B cell (primary cell): Measurements from ENCODE around the gene SAMD4A. TPM values are rescaled to one million over a fixed set of nuclear protein-coding genes. Genes with fewer than 3 reads are reported as not detected.

ENCODE experiments used
- ATAC-seq: fragments of 200-7000 bp; cut with Tn5 transposase; one replicate; pipeline ENCODE4 v1.10.0; 2021; ENCODE audit warnings: low read depth, mild to moderate bottlenecking, moderate number of reproducible peaks, moderate library complexity
- CTCF ChIA-PET: fragments of 350-600 bp; sonication (Branson Sonifier 250); formaldehyde crosslinking; loops from one replicate; lab custom pipeline; 2021; ENCODE audit warnings: antibody characterized with exemption, inconsistent platforms; lab: Charles Lee
- POLR2A ChIA-PET: fragments of 350-600 bp; sonication (Branson Sonifier 250); formaldehyde crosslinking; loops from one replicate; lab custom pipeline; 2021; ENCODE audit warnings: antibody characterized with exemption; lab: Charles Lee
- DNase-seq: peaks from one replicate; pipeline ENCODE4 v3.0.0; 2013
- H2AFZ ChIP-seq: 2 replicates; pipeline ENCODE4 v1.6.1; 2012; ENCODE audit warnings: mild to moderate bottlenecking, low read depth, low read length; ENCODE audit not compliant: insufficient read depth, poor library complexity, severe bottlenecking
- H3K27ac ChIP-seq, 2 donors: 1 replicate in 1 of 2; 2 replicates in 1 of 2; pipeline ENCODE4 v1.5.1; 2012 to 2013; ENCODE audit warnings: low read length in 2 of 2, mild to moderate bottlenecking in 2 of 2, moderate library complexity in 1 of 2
- H3K27me3 ChIP-seq, 4 experiments: fragments of 200-600 bp in 1 of 4; sonication (generic) in 1 of 4; replicated peaks in 1 of 4; 1 replicate in 2 of 4; 2 replicates in 2 of 4; pipeline versions ENCODE4 v1.6.1 to v1.7.0; 2013 to 2016; ENCODE audit warnings: low read length in 3 of 4, mild to moderate bottlenecking in 2 of 4, mixed read lengths in 1 of 4, moderate library complexity in 1 of 4; ENCODE audit not compliant: insufficient read depth in 4 of 4, control insufficient read depth in 3 of 4; ENCODE audit errors: control extremely low read depth in 1 of 4
- H3K36me3 ChIP-seq, 2 experiments: replicated peaks in 1 of 2; 1 replicate in 1 of 2; 2 replicates in 1 of 2; pipeline versions ENCODE4 v1.6.1 to v1.7.1; 2013; ENCODE audit warnings: low read length in 1 of 2; ENCODE audit not compliant: insufficient read depth in 2 of 2, control insufficient read depth in 1 of 2; ENCODE audit errors: control extremely low read depth in 1 of 2, extremely low read depth in 1 of 2
- H3K4me1 ChIP-seq, 2 donors: fragments of 200-600 bp in 1 of 2; sonication (generic) in 1 of 2; 1 replicate in 1 of 2; 2 replicates in 1 of 2; pipeline versions ENCODE4 v1.5.1 to v1.6.1; 2013 to 2017; ENCODE audit warnings: low read length in 2 of 2; ENCODE audit not compliant: control insufficient read depth in 2 of 2, insufficient read depth in 2 of 2
- H3K4me2 ChIP-seq: replicated peaks from 2 replicates; pipeline ENCODE3; 2012; ENCODE audit warnings: mild to moderate bottlenecking, low read depth, low read length; ENCODE audit not compliant: poor library complexity, severe bottlenecking
- H3K4me3 ChIP-seq, 5 experiments: fragments of 200-600 bp in 1 of 5; sonication (generic) in 1 of 5; 1 replicate in 3 of 5; 2 replicates in 2 of 5; pipeline versions ENCODE4 v1.5.1 to v1.7.0; 2011 to 2016; ENCODE audit warnings: low read length in 4 of 5, mild to moderate bottlenecking in 4 of 5, low read depth in 2 of 5, control low read depth in 1 of 5, moderate library complexity in 1 of 5; ENCODE audit not compliant: insufficient read depth in 1 of 5; ENCODE audit errors: control extremely low read depth in 1 of 5, extremely low read depth in 1 of 5
- H3K79me2 ChIP-seq: fragments of 200-600 bp; sonication (generic); one replicate; pipeline ENCODE4 v1.6.0; 2016; ENCODE audit warnings: low read length; ENCODE audit not compliant: control insufficient read depth, insufficient read depth
- H3K9ac ChIP-seq: fragments of 200-600 bp; sonication (generic); 2 replicates; pipeline ENCODE4 v1.6.1; 2017; ENCODE audit warnings: mild to moderate bottlenecking, low read length, moderate library complexity
- H3K9me3 ChIP-seq, 3 donors: one replicate each; pipeline versions ENCODE4 v1.6.1 to v1.7.1; 2013; ENCODE audit warnings: low read length in 2 of 3; ENCODE audit not compliant: control insufficient read depth in 2 of 3, insufficient read depth in 1 of 3; ENCODE audit errors: control extremely low read depth in 1 of 3
- H4K20me1 ChIP-seq: 2 replicates; pipeline ENCODE4 v1.6.0; 2012; ENCODE audit warnings: mild to moderate bottlenecking, low read length; ENCODE audit not compliant: insufficient read depth, control insufficient read depth, poor library complexity, severe bottlenecking
- H3K27ac Mint-ChIP-seq: one replicate; pipeline ENCODE4 v1.8.0; 2021; ENCODE audit warnings: mixed read lengths
- H3K27me3 Mint-ChIP-seq: one replicate; pipeline ENCODE4 v1.8.0; 2021; ENCODE audit warnings: mixed read lengths
- H3K4me1 Mint-ChIP-seq: one replicate; pipeline ENCODE4 v1.8.0; 2021; ENCODE audit warnings: mixed read lengths
- H3K4me3 Mint-ChIP-seq: one replicate; pipeline ENCODE4 v1.8.0; 2021; ENCODE audit warnings: mixed read lengths
- H3K9me3 Mint-ChIP-seq: one replicate; pipeline ENCODE4 v1.8.0; 2022; ENCODE audit warnings: mixed read lengths; ENCODE audit not compliant: insufficient read depth
- CTCF ChIP-seq: fragments of 200-600 bp; IDR thresholded peaks from one replicate; pipeline ENCODE4 v1.8.0; 2022; ENCODE audit warnings: antibody characterized with exemption, mild to moderate bottlenecking
- EZH2 ChIP-seq: IDR thresholded peaks from 2 replicates; pipeline ENCODE4 v1.6.1; 2012; ENCODE audit warnings: borderline replicate concordance, low read depth, mild to moderate bottlenecking, moderate library complexity, low read length; ENCODE audit not compliant: insufficient read depth, poor library complexity, severe bottlenecking
- WGBS: methylation state at CpG from one replicate; pipeline ENCODE4 v1.1.5; 2013; ENCODE audit warnings: missing lambda C conversion rate; ENCODE audit not compliant: insufficient coverage; 5-methylcytosine and 5-hydroxymethylcytosine counted together
- intact Hi-C: fragments of 100-400 bp; cut with micrococcal nuclease; formaldehyde crosslinking; loops from one replicate; pipeline ENCODE4 v1.10.0; 2022
- polyA plus RNA-seq: library from polyadenylated mRNA; depleted of rRNA; stranded (reverse); fragments of >200 nt; gene quantifications from 2 replicates; pipeline ENCODE4 v1.2.3, GENCODE V29; 2012
- total RNA-seq, 2 donors: library from RNA; stranded (reverse); fragments of 120-200 nt in 1 of 2; gene quantifications; 1 replicate in 1 of 2; 2 replicates in 1 of 2; pipeline versions ENCODE4 v1.2.3 to v1.2.4, GENCODE V29; 2013 to 2022

The SAMD4A gene
- total and polyA plus RNA-seq, 2 donors (not counting 1 experiment from before 2014, with no cell fraction given): 5.7 to 13.7 TPM

- H3K27me3 Mint-ChIP-seq: no peaks in the 10 kb centered on the region
- Histone ChIP-seq H3K36me3 (no peaks in the 10 kb centered on the region), H3K27me3 (no peaks in the 10 kb centered on the region), H3K79me2 (no peaks in the 10 kb centered on the region), H2AFZ (no peak overlapping the region), H3K27ac (no peak overlapping the region), H3K9ac (no peak overlapping the region), H3K4me1 (peaks cover 42% of the 10 kb centered on the region in 2 donors), H3K4me2 (no peak overlapping the region), H3K9me3 (no peaks in the 10 kb centered on the region), H4K20me1 (peaks cover 21% of the 10 kb centered on the region), H3K4me3 (no peak overlapping the region)
- H3K27ac Mint-ChIP-seq: no peak overlapping the region
- ATAC-seq: no peak
- ChIA-PET POLR2A (interaction anchor here (3.2 kb wide), 1 partner anchor 208 kb away, joined by 13 read pairs; the partner anchor contains the start of gene SAMD4A), CTCF (interaction anchor here (0.7 to 6.5 kb wide), 25 partner anchors 8 to 406 kb away, joined by 3 to 231 read pairs (median 6); partner anchors contain the start of genes GMFB and SAMD4A)
- no peaks in the 10 kb centered on the region for H3K9me3 Mint-ChIP-seq
- H3K4me3 Mint-ChIP-seq: no peak overlapping the region
- intact Hi-C loops: loop anchor here (1.0 to 10.0 kb wide), 5 partner anchors 110 to 380 kb away; partner anchors contain the start of genes CDKN3, CGRRF1 and GCH1
- WGBS: 97% methylated on average over 6 of the region's 15 CpGs
- TF ChIP-seq EZH2 (no peak), CTCF (no peak)
- DNase-seq: peak; percentile 6
- peaks cover 38% of the 10 kb centered on the region for H3K4me1 Mint-ChIP-seq
These were observed 207.9 kb downstream of the SAMD4A start for GRCh38 chr14:54774824-54775223.

- H3K9me3 Mint-ChIP-seq: no peaks in the 10 kb centered on the region
- H3K27me3 ChIP-seq: no peaks in the 10 kb centered on the region
- no peak overlapping the region for H2AFZ ChIP-seq
- no peak overlapping the region for H3K27ac ChIP-seq
- H3K4me3 ChIP-seq: peak overlapping the region in 1 of 5 experiments; percentile 61
- H3K4me1 Mint-ChIP-seq: peaks cover 38% of the 10 kb centered on the region
- no peak overlapping the region for H3K4me3 Mint-ChIP-seq
- H3K9me3 ChIP-seq: no peaks in the 10 kb centered on the region
- H3K27ac Mint-ChIP-seq: no peak overlapping the region
- no peak overlapping the region for H3K9ac ChIP-seq
- no peak for ATAC-seq
- no peaks in the 10 kb centered on the region for H3K27me3 Mint-ChIP-seq
- ChIA-PET CTCF (interaction anchor here (0.7 to 6.5 kb wide), 20 partner anchors 9 to 287 kb away, joined by 3 to 231 read pairs (median 5); partner anchors contain the start of genes CGRRF1, GCH1, GMFB and SAMD4A), POLR2A (interaction anchor here (3.2 kb wide), 1 partner anchor 209 kb away, joined by 13 read pairs; the partner anchor contains the start of gene SAMD4A)
- no peak for TF ChIP-seq CTCF
- TF ChIP-seq EZH2: no peak
- H3K4me1 ChIP-seq: peaks cover 42% of the 10 kb centered on the region in 2 donors
- peaks cover 21% of the 10 kb centered on the region for H4K20me1 ChIP-seq
- no peaks in the 10 kb centered on the region for H3K36me3 ChIP-seq
- H3K79me2 ChIP-seq: no peaks in the 10 kb centered on the region
- intact Hi-C loops: loop anchor here (1.0 to 10.0 kb wide), 6 partner anchors 31 to 381 kb away; partner anchors contain the start of genes CDKN3, CGRRF1 and GCH1
- peak; percentile 8 for DNase-seq
- no CpG with 5 or more reads among the region's 8 CpGs for WGBS
- peak overlapping the region; percentile 84 for H3K4me2 ChIP-seq
These were observed 208.7 kb downstream of the SAMD4A start for GRCh38 chr14:54775486-54776140.
